Left ventricle myocardium inferior (tissue), 1 donor: ENCODE results near the gene C2orf76. TPM values are rescaled to one million over a fixed set of nuclear protein-coding genes. Genes with fewer than 3 reads are reported as not detected.

Source experiments
- DNase-seq: peaks from one replicate; pipeline ENCODE4 v3.0.0-alpha.2; 2020
- H3K27ac ChIP-seq: fragments of 200-600 bp; replicated peaks from 2 replicates; pipeline ENCODE4 v1.8.0; 2021
- H3K27me3 ChIP-seq: fragments of 200-600 bp; 2 replicates; pipeline ENCODE4 v1.8.0; 2021; ENCODE audit warnings: low read depth
- H3K36me3 ChIP-seq: fragments of 200-600 bp; 2 replicates; pipeline ENCODE4 v1.8.0; 2021
- H3K4me1 ChIP-seq: fragments of 200-600 bp; 2 replicates; pipeline ENCODE4 v1.8.0; 2021
- H3K4me3 ChIP-seq: fragments of 200-600 bp; 2 replicates; pipeline ENCODE4 v1.8.0; 2021; ENCODE audit warnings: mild to moderate bottlenecking, moderate library complexity
- H3K9me3 ChIP-seq: fragments of 200-600 bp; replicated peaks from 2 replicates; pipeline ENCODE4 v1.8.0; 2021
- CTCF ChIP-seq: fragments of 200-600 bp; IDR thresholded peaks from 2 replicates; pipeline ENCODE4 v1.8.0; 2021; ENCODE audit warnings: antibody characterized with exemption, mild to moderate bottlenecking, borderline replicate concordance
- intact Hi-C: fragments of 100-400 bp; cut with micrococcal nuclease; formaldehyde crosslinking; loops from one replicate; pipeline ENCODE4 v1.11.0; 2022
- total RNA-seq: library from RNA; stranded (reverse); fragmentation: NEBNext Ultra II Directional; extraction: Animal tissue kit (Norgen Biotek cat#: 25700); gene quantifications from one replicate; pipeline ENCODE4 v1.2.1, GENCODE V29; 2021
- donor health status: DM: no; HTN: yes; CAD: no; lungs with severe emphysema.

The C2orf76 gene
- total RNA-seq, 1 donor from 2014 or later, result 7.3 TPM

DNA sequence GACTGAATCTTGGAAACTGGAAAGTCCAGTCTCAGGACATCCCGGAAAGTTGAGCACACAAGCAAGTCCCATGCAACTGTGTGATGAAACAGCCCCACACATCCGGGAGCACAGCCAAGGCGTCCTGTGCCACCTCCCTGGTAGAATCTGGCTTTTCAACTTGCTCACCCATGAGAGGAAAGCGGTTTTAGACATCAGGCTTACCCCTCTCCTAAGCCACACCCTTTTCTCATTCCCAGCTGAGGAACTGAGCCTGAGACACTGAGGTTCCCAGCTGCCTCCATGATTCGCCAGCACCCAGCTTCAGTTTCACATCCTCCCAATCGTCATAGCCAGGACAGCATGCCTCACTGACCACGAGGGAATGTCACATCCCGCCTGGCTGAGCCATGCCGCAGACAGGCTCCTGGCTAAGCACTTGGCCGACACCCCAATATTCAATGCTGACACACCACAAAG lies 82.7 kb downstream of the C2orf76 start:
- intact Hi-C loops, result no loop called here
- DNase-seq, result peak; percentile 50
- Histone ChIP-seq H3K36me3 (no peaks in the 10 kb centered on the region), H3K4me1 (peaks cover 22% of the 10 kb centered on the region), H3K9me3 (no peaks in the 10 kb centered on the region), H3K27ac (peak overlapping the region; percentile 33), H3K27me3 (no peaks in the 10 kb centered on the region), H3K4me3 (no peak overlapping the region)
- TF ChIP-seq CTCF, result no peak

DNA sequence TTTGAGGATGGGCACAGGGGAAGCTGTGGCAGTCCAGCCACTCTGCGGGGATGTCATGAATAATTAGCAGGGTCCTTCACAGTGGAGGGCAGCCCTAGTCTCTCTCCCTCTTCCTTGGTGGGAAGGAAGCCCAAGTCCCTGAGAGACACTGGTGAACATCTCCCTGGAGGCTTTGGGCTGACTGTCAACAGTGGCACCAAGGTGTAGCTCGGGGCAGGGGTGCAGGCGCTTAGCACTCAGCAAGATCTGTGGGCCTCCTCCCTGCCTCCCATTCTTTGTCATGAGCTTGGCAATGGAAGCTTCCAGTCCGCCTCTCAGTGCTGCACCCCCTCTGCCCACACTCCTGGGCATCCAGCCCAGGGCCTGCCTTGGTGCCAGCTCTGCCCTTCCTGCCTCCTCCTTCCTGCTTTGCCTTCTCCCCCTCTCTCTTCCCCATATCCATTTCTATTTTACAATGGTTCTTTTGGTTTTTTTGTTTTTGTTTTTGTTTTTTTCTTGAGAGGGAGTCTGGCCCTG lies 83.6 kb downstream of the C2orf76 start:
- Histone ChIP-seq H3K27ac (peak overlapping the region; percentile 33), H3K27me3 (no peaks in the 10 kb centered on the region), H3K4me1 (peaks cover 22% of the 10 kb centered on the region), H3K9me3 (no peaks in the 10 kb centered on the region), H3K4me3 (no peak overlapping the region), H3K36me3 (no peaks in the 10 kb centered on the region)
- DNase-seq, result peak; percentile 60
- no peak for TF ChIP-seq CTCF
- intact Hi-C loops, result no loop called here

DNA sequence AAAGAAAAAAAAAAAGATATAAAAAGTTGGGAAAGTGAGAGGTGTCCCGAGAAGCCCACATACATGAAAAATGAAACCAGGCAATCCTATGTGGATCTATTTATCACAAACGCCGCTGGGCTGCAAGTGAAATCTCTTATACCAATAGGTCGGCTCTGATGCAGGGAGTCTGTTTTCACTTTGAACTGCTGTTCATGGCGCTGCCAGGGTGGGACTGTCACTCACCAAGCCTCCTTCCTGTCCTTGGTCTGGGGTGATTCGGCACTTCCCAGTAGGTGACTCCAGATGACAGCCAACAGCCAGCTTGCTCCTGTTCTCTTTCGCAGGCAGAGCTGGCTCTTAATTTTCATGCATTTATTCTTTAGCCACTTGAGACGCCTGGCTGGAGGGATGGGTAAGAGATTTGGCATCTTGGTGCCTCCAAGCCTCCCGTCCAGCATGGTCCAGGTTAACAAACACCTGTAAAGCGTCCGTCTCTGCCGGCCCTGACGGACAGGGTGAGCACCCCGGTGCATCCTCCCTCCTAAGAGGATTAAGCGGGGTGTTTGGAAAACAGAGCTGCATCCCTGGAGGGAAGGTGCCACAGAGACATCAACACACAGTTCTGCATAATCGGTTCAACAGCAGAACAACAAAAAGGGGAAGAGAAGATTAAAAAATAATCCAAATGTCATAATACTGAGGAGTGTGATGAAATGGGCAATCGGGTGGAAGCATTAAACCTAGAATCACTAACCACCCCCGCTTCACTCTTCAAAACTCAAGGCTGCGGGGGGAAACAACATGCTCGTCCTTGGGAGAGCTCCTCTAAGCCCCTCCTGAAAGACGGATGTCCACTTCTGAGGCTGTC lies 84.3 kb downstream of the C2orf76 start:
- no peaks in the 10 kb centered on the region for H3K36me3 ChIP-seq
- intact Hi-C loops, result no loop called here
- no peak for DNase-seq
- no peaks in the 10 kb centered on the region for H3K9me3 ChIP-seq
- H3K4me1 ChIP-seq, result peaks cover 22% of the 10 kb centered on the region
- no peaks in the 10 kb centered on the region for H3K27me3 ChIP-seq
- H3K4me3 ChIP-seq, result no peak overlapping the region
- no peak overlapping the region for H3K27ac ChIP-seq
- no peak for TF ChIP-seq CTCF

DNA sequence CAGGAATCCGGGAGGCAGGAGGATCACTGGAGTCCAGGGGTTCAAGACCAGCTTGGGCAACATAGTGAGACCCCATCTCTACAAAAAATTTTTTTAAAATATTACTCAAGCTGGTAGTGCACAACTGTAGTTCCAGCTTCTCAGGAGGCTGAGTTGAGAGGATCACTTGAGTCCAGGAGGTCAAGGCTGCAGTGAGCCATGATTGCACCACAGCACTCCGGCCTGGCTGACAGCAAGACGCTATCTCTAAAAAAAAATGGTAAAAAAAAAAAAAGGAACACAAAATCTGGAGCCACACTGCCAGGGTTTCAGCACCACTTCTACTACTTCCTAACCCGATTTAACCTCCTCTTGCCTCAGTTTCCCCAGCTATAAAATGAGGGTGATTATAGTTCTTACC lies 86.0 kb downstream of the C2orf76 start:
- H3K36me3 ChIP-seq, result no peaks in the 10 kb centered on the region
- peaks cover 22% of the 10 kb centered on the region for H3K4me1 ChIP-seq
- H3K4me3 ChIP-seq, result no peak overlapping the region
- intact Hi-C loops, result no loop called here
- no peak for DNase-seq
- no peak overlapping the region for H3K27ac ChIP-seq
- TF ChIP-seq CTCF, result no peak
- H3K27me3 ChIP-seq, result no peaks in the 10 kb centered on the region
- no peaks in the 10 kb centered on the region for H3K9me3 ChIP-seq

- Histone ChIP-seq H3K4me1 (peaks cover 22% of the 10 kb centered on the region), H3K27me3 (no peaks in the 10 kb centered on the region), H3K4me3 (no peak overlapping the region), H3K27ac (no peak overlapping the region), H3K36me3 (no peaks in the 10 kb centered on the region), H3K9me3 (no peaks in the 10 kb centered on the region)
- intact Hi-C loops, result no loop called here
- no peak for DNase-seq
- TF ChIP-seq CTCF, result no peak
Measured at GRCh38 chr2:119279666-119280065, 87.0 kb downstream of the C2orf76 start.
